SK-N-SH treated with all-trans-retinoic acid at 6 μM for 48 hours (cell line): ENCODE measurements around the gene PARD3.

Experiments used
- ZFP30 ChIP-seq: fragments of 450-650 bp; formaldehyde crosslinking; IDR thresholded peaks from 2 replicates; pipeline ENCODE4 v1.5.0; 2022; ENCODE audit warnings: mild to moderate bottlenecking, moderate library complexity
- ZNF70 ChIP-seq: fragments of 450-650 bp; formaldehyde crosslinking; IDR thresholded peaks from 2 replicates; pipeline ENCODE4 v1.5.0; 2020; ENCODE audit warnings: mild to moderate bottlenecking, moderate library complexity
- TF ChIP-seq, protein P1 (sequence below): fragments of 250-450 bp; sonication (Bioruptor Pico); IDR thresholded peaks from 2 replicates; pipeline ENCODE4 v1.8.0; 2020; ENCODE audit warnings: mild to moderate bottlenecking, moderate library complexity, borderline replicate concordance

DNA sequence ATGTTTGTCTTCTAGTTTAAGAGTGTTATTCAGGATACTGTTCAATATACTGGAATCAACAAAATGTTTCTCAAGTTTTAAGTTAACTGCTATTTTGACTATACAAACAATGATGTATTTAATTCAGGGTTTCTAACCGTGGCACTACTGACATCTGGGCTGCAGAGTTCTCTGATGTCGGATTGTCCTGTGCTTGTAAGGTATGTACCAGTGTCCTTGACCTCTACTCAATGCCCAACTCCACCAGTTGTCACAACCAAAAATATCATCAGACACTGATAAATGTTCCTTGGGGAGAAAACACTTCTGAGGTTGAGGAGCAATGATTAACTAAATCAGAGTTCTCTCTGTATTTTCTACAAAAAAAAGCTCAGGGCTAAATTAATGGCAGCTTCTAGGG, 301.5 kb downstream of the PARD3 start:
- TF ChIP-seq ZFP30 (no peak), ZNF70 (CRISPR knock-in tag) (no peak)
- TF ChIP-seq, protein P1, sequence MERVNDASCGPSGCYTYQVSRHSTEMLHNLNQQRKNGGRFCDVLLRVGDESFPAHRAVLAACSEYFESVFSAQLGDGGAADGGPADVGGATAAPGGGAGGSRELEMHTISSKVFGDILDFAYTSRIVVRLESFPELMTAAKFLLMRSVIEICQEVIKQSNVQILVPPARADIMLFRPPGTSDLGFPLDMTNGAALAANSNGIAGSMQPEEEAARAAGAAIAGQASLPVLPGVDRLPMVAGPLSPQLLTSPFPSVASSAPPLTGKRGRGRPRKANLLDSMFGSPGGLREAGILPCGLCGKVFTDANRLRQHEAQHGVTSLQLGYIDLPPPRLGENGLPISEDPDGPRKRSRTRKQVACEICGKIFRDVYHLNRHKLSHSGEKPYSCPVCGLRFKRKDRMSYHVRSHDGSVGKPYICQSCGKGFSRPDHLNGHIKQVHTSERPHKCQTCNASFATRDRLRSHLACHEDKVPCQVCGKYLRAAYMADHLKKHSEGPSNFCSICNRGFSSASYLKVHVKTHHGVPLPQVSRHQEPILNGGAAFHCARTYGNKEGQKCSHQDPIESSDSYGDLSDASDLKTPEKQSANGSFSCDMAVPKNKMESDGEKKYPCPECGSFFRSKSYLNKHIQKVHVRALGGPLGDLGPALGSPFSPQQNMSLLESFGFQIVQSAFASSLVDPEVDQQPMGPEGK (CRISPR knock-in tag) = no peak
